ENCODE measurements around the gene TSHZ1. TPM values are rescaled to one million over a fixed set of nuclear protein-coding genes. Genes with fewer than 3 reads are reported as not detected.

Gene TSHZ1
- total and polyA plus RNA-seq, 2 of the 8 experiments (the other 6 are each of a cell fraction or from before 2014, with no cell fraction given), result 0.03 to 0.32 TPM

DNA sequence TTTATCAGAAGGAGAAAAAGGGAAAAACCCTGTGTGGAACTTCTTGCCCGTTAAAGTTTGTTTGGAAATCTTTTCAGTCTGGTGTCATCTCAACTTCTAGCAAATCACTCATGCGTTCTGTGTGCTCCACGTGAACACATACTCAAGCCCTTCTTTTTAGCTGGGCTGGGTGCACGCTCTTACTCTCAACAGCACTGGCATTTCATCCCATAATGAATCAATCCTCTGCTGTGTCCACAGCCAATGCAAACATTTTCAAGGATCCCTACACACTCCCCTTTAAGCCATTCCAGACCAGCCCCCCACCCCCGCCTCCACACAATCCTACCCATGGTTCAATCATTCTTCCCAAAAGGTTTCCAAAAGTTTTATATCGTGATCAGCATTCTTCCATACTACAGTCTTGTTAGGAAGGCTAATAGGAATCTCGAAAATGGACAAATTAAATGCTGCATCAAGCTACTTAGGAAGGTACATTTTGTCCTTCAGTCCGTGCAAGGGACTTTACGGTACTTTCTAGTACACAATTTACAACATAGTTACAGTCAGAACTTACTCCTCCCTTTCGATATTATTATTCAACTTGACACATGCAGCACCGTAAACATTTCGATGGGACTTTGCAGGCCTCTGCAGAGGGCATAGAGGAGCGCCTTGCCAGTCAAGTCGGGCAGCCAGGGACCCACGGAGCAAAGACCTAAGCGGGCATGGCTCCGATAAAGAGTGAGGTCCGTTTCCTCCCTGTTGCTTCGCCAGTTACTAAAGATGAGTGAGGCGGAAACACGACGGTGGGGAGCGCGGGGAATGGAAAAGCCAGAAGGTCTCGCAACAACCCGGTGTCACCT is 3.1 kb upstream of the TSHZ1 start (continued):
- peak; percentile 70 for TF ChIP-seq RNF2 (IDR thresholded peaks at IDR 0.05; ENCODE audit: borderline replicate concordance, low read depth, low read length, missing control alignments, poor library complexity, severe bottlenecking)
